D721Med (cell line): ENCODE measurements around the gene TRPV2.

ENCODE experiments used
- DNase-seq: peaks from one replicate; pipeline ENCODE4 v3.0.0; 2011; ENCODE audit warnings: low spot score; ENCODE audit not compliant: insufficient read length
- FAIRE-seq: peaks from 2 replicates; lab custom pipeline; 2011; peaks lifted over from hg19 to GRCh38; lab: Jason Lieb, UNC
- CTCF ChIP-seq: IDR thresholded peaks from 2 replicates; pipeline ENCODE4 v1.5.1; 2012; ENCODE audit warnings: mild to moderate bottlenecking, control low read depth; ENCODE audit not compliant: insufficient read depth; ENCODE audit errors: missing control alignments

Gene TRPV2

GRCh38 chr17:16415031-16415924 lies at the start of gene TRPV2:
TRPV2 (plus strand) TSS chr17:16415571; CDS start chr17:16417669, 2,098 bp downstream.
- DNase-seq (no peak), FAIRE-seq (no peak)
- TF ChIP-seq CTCF: peak; percentile 0

- no peak for TF ChIP-seq CTCF
- DNase-seq (no peak), FAIRE-seq (no peak)
Observed at GRCh38 chr17:16371742-16372141, 43.6 kb upstream of the TRPV2 start.

DNA sequence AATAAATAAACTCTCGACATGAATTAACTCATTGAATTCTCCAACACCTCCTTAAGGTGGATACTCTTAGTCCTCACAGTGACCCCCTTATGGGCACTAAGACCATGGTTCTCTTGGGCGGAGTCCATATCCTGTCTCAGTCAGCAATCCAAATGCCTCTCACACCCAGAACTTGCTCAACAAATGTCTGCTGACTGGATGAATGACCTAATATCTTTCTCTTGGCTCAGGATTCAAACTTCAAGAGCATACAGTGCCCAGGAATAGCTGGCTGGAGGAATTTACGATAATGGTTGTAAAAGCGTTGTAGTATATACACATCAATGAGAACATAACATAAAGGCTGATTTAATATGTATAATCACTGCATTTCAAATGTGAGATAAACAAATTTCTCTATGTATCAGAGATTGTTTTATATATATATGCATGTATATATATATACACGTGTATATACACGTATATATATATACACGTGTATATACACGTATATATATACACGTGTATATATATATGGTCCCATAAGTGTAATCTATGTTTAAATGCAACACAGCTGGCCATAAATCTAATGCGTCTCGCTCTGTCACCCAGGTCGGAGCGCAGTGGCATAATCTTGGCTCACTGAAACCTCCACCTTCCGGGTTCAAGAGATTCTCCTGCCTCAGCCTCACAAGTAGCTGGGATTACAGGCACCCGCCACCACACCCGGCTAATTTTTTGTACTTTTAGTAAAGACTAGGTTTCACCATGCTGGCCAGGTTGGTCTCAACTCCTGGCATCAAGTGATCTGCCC lies 41.0 kb upstream of the TRPV2 start:
- no peak for TF ChIP-seq CTCF
- FAIRE-seq: no peak
- DNase-seq: no peak

- no peak for TF ChIP-seq CTCF
- FAIRE-seq: no peak
- DNase-seq: no peak
Observed at GRCh38 chr17:16377941-16378341, 37.4 kb upstream of the TRPV2 start.

GRCh38 chr17:16378636-16379282 lies 36.6 kb upstream of the TRPV2 start:
- FAIRE-seq (no peak), DNase-seq (no peak)
- no peak for TF ChIP-seq CTCF

DNA sequence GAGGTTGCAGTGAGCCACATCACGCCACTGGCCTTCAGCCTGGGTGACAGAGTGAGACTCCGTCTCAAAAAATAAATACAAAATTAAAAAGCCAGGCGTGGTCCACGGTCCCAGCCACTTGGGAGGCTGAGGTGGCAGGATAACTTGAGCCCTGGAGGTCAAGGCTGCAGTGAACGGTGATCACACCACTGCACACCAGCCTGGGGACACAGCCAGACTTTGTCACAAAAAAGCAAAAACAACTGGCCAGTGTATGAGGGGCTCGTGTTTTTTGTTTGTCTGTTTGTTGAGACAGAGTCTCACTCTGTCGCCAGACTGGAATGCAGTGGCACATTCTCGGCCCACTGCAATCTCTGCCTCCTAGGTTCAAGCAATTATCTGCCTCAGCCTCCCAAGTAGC lies 35.7 kb upstream of the TRPV2 start:
- FAIRE-seq: no peak
- no peak for TF ChIP-seq CTCF
- DNase-seq: no peak
